CD4-positive, alpha-beta T cell treated with Interleukin-17A for 4 hours (primary cell): ENCODE measurements around the gene TRIP6.
"Not testable (repeated sequence)": the region's sequence is repeated elsewhere in the genome, so short reads cannot be mapped to it uniquely, and the experiment has no call there.

Experiments
- DNase-seq: peaks from one replicate; pipeline ENCODE4 v3.0.0-alpha.2; 2020; ENCODE audit warnings: mixed read lengths

TRIP6 gene

GRCh38 chr7:100839361-100839760 is 27.8 kb upstream of the TRIP6 start:
- no peak for DNase-seq

DNA sequence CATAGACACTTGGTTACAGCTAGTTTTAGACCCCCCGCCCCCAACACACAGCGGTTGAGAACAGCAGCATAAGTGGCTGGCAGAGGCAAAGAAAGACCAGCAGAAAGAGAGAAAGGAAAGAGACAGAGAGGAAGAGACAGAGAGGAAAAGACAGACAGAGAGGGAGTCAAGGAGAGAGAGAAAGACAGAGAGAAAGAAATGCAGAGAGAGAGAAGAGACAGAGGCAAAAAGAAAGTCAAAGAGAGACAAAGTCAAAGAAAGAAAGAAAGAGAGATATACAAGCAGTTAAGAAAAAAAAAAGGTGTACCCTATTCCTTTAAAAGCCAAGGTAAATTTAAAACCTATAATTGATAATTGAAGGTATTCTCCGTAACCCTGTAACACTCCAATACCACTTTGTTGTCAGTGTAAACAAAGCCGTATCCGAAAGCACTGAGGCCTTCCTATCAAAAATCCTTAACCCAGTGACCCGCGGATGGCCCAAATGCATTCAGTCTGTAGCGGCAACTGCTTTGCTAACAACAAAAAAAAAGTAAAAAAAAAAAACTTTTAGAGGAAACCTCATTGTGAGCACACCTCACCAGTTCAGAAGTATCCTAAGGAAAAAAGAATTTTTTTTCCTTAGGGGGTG is 26.6 kb upstream of the TRIP6 start:
- no peak for DNase-seq

DNA sequence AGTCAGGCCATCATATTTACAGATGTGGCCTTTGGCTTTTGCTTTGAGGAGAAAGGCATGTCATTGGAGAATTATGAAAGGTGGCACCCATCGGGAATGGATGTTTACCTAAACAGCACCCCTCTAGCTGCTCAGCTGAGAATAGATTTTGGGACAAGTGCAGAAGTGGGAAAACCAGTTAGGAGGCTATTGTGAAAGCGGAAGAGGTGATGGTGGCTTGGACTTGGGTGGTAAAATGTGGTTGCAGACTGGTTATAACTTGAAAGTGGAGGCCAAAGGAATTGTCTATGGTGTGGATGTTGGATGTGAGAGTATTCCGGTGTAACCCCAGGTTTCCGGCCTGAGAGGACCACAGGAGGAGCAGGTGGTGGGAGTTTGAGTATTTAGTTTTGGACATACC is 19.8 kb upstream of the TRIP6 start:
- DNase-seq, result no peak

DNA sequence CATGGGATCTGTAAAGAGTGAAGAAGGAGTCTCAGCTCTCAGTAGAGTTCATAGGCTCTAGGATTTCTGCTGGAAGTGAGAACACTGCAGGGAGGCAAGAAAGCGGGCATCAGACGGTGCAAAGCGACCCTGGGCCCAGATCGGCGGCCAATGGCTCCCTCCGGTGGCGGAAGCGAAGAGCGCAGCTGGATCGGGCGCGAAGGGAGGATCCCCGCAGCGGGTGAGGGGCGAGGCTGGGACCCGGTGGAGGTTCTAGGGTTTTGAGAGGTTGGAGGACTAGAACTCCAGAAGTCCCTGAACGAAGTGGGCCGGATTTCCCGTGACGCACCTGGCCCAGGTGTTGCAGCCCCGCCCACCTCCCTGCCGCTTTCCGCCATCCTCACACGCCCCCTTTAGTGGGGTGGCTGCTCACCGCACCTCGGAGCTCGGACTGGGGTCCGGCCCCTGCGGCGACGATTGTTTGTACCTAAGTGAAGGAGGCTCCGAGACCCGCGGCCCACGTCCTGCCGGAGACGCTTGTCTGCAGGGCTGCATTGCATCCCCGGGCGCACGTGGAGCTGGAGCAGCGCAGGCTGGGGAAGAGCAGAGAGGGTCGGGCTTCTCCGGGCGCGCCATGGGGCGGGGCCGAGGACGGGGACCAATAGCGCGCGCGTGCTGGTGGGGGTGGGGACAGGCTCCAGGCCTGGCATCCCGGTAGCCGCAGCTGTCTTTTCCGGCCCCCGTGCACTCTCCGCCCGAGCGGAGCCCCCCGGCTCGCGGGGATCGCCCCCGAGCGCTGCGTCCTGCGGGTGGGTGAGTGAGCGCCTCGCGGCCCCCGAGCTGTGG is 14.9 kb upstream of the TRIP6 start, which contains the start of gene SLC12A9:
Gene SLC12A9 (plus strand): TSS at position 666 of the 825 bp plus-strand sequence. CDS start 1,485 bp downstream, outside the sequence.
- peak; percentile 93 for DNase-seq

GRCh38 chr7:100854146-100854895 is 12.9 kb upstream of the TRIP6 start:
- no peak for DNase-seq

GRCh38 chr7:100854899-100855298 is 12.3 kb upstream of the TRIP6 start:
- DNase-seq, result not testable (repeated sequence)

DNA sequence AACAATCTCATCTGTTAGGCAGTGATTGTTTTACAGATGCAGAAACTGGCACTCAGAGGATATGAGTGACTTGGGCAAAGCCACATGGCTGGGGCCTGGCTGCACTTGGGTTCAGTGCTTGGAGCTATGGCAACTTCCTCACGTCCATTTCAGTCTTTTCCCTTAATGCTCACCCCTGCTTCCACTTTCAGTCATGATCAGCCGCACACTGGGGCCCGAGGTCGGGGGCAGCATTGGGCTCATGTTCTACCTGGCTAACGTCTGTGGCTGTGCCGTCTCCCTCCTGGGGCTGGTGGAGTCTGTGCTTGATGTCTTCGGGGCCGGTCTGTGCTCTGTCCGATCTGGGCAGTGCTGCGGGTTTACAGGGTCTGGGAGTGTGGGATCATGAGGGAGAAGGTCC is 11.7 kb upstream of the TRIP6 start:
- no peak for DNase-seq

GRCh38 chr7:100856871-100857282 is 10.3 kb upstream of the TRIP6 start:
- DNase-seq, result no peak

DNA sequence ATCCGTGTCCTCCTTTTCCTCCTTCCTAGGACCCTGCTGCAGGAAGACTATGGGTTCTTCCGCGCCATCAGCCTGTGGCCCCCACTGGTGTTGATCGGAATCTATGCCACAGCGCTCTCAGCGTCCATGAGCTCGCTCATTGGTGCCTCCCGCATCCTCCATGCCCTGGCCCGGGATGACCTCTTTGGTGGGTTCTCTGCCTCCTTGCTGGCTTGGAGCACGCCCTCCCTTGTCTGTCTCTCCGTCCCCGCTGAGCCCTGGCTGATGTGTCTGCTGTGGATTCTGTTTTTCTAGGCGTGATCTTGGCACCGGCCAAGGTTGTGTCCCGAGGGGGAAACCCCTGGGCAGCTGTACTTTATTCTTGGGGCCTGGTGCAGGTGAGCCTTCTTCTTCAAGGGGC is 7.3 kb upstream of the TRIP6 start:
- DNase-seq, result no peak

- DNase-seq, result no peak
These were observed 6.2 kb upstream of the TRIP6 start for GRCh38 chr7:100860702-100861615.

GRCh38 chr7:100861616-100861985 is 5.6 kb upstream of the TRIP6 start:
- no peak for DNase-seq

DNA sequence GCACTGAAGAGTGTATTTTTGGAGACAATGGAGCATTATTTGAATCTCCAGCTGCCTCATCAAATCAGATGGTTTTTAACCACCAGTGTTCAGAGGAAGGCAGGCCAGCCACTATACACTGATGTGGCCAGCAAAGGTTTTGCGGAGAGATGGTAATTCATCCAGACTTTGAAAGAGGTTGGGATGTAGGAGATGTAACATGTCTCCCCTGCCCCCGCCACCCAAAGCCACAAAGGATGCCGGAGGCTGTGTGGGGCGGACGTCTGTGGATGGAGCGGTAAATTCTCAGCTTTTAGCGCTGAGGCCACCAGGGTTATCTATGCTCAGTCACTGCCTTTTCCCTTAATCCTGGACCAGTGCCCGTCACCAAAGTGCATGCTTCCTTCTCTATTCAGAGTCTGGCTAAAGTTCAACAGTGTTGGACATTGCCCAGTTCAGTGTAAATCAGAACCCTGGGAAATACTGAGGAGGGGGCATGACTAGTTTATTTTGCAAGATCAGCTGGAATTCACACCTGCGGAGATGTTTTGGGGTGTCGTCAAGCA is 3.7 kb upstream of the TRIP6 start:
- no peak for DNase-seq

GRCh38 chr7:100864263-100864845 is 2.8 kb upstream of the TRIP6 start:
- no peak for DNase-seq

DNA sequence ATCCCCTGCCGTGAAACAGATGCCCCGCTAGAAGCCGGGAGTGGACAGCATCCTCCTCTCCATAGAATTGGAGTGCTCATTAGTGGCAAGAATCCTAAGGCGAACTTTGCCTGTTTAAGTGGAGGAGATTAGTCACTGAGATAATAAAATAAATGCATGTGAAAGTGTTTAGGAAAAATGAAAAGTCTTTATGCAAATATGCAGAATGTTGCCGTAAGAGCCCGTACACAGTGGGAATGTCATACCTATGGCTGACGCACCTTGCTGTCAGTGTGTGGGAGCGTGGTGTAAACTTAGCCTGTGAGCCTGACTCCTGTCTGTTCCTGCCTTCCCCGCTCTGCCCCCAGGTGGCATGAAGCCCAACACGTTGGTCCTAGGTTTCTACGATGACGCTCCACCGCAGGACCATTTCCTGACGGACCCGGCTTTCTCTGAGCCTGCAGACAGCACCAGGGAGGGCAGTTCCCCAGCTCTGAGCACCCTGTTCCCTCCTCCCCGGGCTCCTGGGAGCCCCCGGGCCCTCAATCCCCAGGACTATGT is 1.7 kb upstream of the TRIP6 start:
- no peak for DNase-seq

DNA sequence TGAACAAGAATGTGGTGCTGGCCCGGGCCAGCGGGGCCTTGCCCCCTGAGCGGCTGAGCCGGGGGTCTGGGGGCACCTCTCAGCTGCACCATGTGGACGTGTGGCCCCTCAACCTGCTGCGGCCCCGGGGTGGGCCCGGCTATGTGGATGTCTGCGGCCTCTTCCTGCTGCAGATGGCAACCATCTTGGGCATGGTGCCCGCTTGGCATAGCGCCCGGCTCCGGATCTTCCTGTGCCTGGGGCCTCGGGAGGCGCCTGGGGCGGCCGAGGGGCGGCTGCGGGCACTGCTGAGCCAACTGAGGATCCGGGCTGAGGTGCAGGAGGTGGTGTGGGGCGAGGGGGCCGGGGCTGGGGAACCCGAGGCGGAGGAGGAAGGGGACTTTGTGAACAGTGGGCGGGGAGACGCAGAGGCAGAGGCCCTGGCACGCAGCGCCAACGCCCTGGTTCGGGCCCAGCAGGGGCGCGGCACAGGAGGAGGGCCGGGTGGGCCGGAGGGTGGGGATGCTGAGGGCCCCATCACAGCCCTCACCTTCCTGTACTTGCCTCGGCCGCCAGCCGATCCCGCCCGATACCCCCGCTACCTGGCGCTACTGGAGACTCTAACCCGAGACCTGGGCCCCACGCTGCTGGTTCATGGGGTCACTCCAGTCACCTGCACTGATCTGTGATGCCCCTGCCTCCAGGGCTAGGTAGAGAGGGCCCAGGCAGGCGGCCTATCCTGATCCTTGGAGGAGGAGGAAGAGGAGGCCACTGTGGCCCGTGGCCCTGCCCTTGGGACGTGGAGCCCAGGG is 1.1 kb upstream of the TRIP6 start:
- peak; percentile 66 for DNase-seq

GRCh38 chr7:100866729-100867039 is 503 bp upstream of the TRIP6 start:
- DNase-seq, result no peak

GRCh38 chr7:100867776-100868485 is 744 bp downstream of the TRIP6 start:
- DNase-seq, result no peak

DNA sequence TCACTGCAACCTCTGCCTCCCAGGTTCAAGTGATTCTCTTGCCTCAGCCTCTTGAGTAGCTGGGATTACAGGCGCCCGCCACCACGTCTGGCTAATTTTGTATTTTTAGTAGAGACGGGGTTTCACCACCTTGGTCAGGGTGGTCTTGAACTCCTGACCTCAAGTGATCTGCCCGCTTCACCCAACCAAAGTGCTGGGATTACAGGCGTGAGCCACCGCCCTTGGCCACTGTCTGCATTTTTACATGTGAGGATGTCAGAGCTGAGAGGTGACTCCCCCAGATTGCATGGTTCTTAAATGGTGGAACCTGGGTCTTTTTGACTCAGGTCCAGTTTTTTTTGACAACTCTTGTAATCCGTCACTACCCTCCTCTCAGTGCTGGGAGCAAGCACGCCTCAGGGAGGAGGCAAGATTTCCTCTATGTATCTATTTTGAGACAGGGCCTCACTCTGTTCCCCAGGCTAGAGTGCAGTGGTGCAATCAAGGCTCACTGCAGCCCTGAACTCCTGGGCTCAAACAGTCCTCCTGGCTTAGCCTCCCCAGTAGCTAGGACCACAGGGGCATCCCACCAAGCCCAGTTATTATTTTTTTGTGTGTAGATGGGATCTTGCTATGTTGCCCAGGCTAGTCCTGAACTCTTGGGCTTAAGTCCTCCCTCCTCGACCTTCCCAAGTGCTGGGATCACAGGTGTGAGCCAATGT is 6.6 kb downstream of the TRIP6 start:
- DNase-seq, result no peak

- no peak for DNase-seq
These were observed 7.1 kb downstream of the TRIP6 start for GRCh38 chr7:100874300-100874576.
